ENCODE results near the gene RCAN2.
"Not testable (repeated sequence)": the region's sequence is repeated elsewhere in the genome, so short reads cannot be mapped to it uniquely, and the experiment has no call there.

The RCAN2 gene

GRCh38 chr6:46338131-46338530 is 153.1 kb downstream of the RCAN2 start:
- H3K36me3 ChIP-seq (ENCODE audit: low read depth), result no peaks in the 10 kb centered on the region
- no peak overlapping the region for H3K4me3 ChIP-seq (ENCODE audit: severe bottlenecking)
- DNase-seq (ENCODE audit: low spot score), result no peak
- no peaks in the 10 kb centered on the region for H3K9me3 ChIP-seq (ENCODE audit: severe bottlenecking)
- no peak for ATAC-seq (ENCODE audit: low read depth)
- TF ChIP-seq CTCF (IDR thresholded peaks at IDR 0.05; ENCODE audit: poor library complexity, severe bottlenecking), result no peak
- H3K4me1 ChIP-seq (ENCODE audit: insufficient read depth, poor library complexity, severe bottlenecking), result no peaks in the 10 kb centered on the region
- H3K27me3 ChIP-seq (ENCODE audit: insufficient read depth, poor library complexity, severe bottlenecking), result no peaks in the 10 kb centered on the region
- H3K27ac ChIP-seq (ENCODE audit: poor library complexity, severe bottlenecking), result no peak overlapping the region

GRCh38 chr6:46334442-46334841 is 156.8 kb downstream of the RCAN2 start:
- Histone ChIP-seq H3K4me3 (ENCODE audit: severe bottlenecking) (no peak overlapping the region), H3K27ac (ENCODE audit: poor library complexity, severe bottlenecking) (no peak overlapping the region), H3K4me1 (ENCODE audit: insufficient read depth, poor library complexity, severe bottlenecking) (peaks cover 3% of the 10 kb centered on the region), H3K9me3 (ENCODE audit: severe bottlenecking) (no peaks in the 10 kb centered on the region), H3K36me3 (ENCODE audit: low read depth) (no peaks in the 10 kb centered on the region), H3K27me3 (ENCODE audit: insufficient read depth, poor library complexity, severe bottlenecking) (no peaks in the 10 kb centered on the region)
- ATAC-seq (ENCODE audit: low read depth), result no peak
- DNase-seq (ENCODE audit: low spot score), result no peak
- no peak for TF ChIP-seq CTCF (IDR thresholded peaks at IDR 0.05; ENCODE audit: poor library complexity, severe bottlenecking)

GRCh38 chr6:46333481-46333880 is 157.8 kb downstream of the RCAN2 start:
- Histone ChIP-seq H3K36me3 (ENCODE audit: low read depth) (no peaks in the 10 kb centered on the region), H3K27me3 (ENCODE audit: insufficient read depth, poor library complexity, severe bottlenecking) (no peaks in the 10 kb centered on the region), H3K4me3 (ENCODE audit: severe bottlenecking) (no peak overlapping the region), H3K9me3 (ENCODE audit: severe bottlenecking) (no peaks in the 10 kb centered on the region), H3K27ac (ENCODE audit: poor library complexity, severe bottlenecking) (no peak overlapping the region), H3K4me1 (ENCODE audit: insufficient read depth, poor library complexity, severe bottlenecking) (peaks cover 3% of the 10 kb centered on the region)
- TF ChIP-seq CTCF (IDR thresholded peaks at IDR 0.05; ENCODE audit: poor library complexity, severe bottlenecking), result no peak
- DNase-seq (ENCODE audit: low spot score) (no peak), ATAC-seq (ENCODE audit: low read depth) (no peak)

- H3K4me1 ChIP-seq (ENCODE audit: insufficient read depth, poor library complexity, severe bottlenecking); H3K36me3 ChIP-seq (ENCODE audit: low read depth); H3K27me3 ChIP-seq (ENCODE audit: insufficient read depth, poor library complexity, severe bottlenecking); H3K27ac ChIP-seq (ENCODE audit: poor library complexity, severe bottlenecking); H3K4me3 ChIP-seq (ENCODE audit: severe bottlenecking); DNase-seq (ENCODE audit: low spot score); ATAC-seq (ENCODE audit: low read depth); H3K9me3 ChIP-seq (ENCODE audit: severe bottlenecking): not testable (repeated sequence)
These were observed 158.8 kb downstream of the RCAN2 start for GRCh38 chr6:46332448-46332847.

- Histone ChIP-seq H3K9me3 (ENCODE audit: severe bottlenecking) (no peaks in the 10 kb centered on the region), H3K27ac (ENCODE audit: poor library complexity, severe bottlenecking) (no peak overlapping the region), H3K27me3 (ENCODE audit: insufficient read depth, poor library complexity, severe bottlenecking) (no peaks in the 10 kb centered on the region), H3K4me1 (ENCODE audit: insufficient read depth, poor library complexity, severe bottlenecking) (peaks cover 3% of the 10 kb centered on the region), H3K4me3 (ENCODE audit: severe bottlenecking) (no peak overlapping the region), H3K36me3 (ENCODE audit: low read depth) (no peaks in the 10 kb centered on the region)
- ATAC-seq (ENCODE audit: low read depth) (no peak), DNase-seq (ENCODE audit: low spot score) (no peak)
- no peak for TF ChIP-seq CTCF (IDR thresholded peaks at IDR 0.05; ENCODE audit: poor library complexity, severe bottlenecking)
These were observed 159.8 kb downstream of the RCAN2 start for GRCh38 chr6:46331461-46331860.

All from RWPE2 (cell line).